HFFc6 (cell line): ENCODE measurements around the gene NAE1. TPM values are rescaled to one million over a fixed set of nuclear protein-coding genes. Genes with fewer than 3 reads are reported as not detected.
"Not testable (repeated sequence)": the region's sequence is repeated elsewhere in the genome, so short reads cannot be mapped to it uniquely, and the experiment has no call there.

Experiments used
- DNase-seq: peaks from one replicate; pipeline ENCODE4 v3.0.0-alpha.2; 2018
- H3K27ac Mint-ChIP-seq: 2 replicates; pipeline ENCODE4 v1.8.0; 2020; ENCODE audit warnings: mild to moderate bottlenecking, mixed read lengths
- H3K27me3 Mint-ChIP-seq: 2 replicates; pipeline ENCODE4 v1.8.0; 2021; ENCODE audit warnings: mild to moderate bottlenecking, moderate library complexity, mixed read lengths; ENCODE audit not compliant: insufficient read depth
- H3K36me3 Mint-ChIP-seq: 2 replicates; pipeline ENCODE4 v1.8.0; 2021; ENCODE audit warnings: low read depth, mixed read lengths
- H3K4me1 Mint-ChIP-seq: 2 replicates; pipeline ENCODE4 v1.8.0; 2020; ENCODE audit warnings: low read depth, mixed read lengths
- H3K4me3 Mint-ChIP-seq: 2 replicates; pipeline ENCODE4 v1.8.0; 2020; ENCODE audit warnings: mild to moderate bottlenecking, moderate library complexity, mixed read lengths
- H3K9me3 Mint-ChIP-seq: 2 replicates; pipeline ENCODE4 v1.8.0; 2020; ENCODE audit warnings: mild to moderate bottlenecking, mixed read lengths
- CTCF ChIP-seq: fragments of 200-600 bp; sonication (generic); IDR thresholded peaks from 2 replicates; pipeline ENCODE4 v1.5.0; 2021; ENCODE audit warnings: antibody characterized with exemption, mild to moderate bottlenecking
- total RNA-seq, 6 experiments: library from RNA; stranded (reverse); fragmentation: NEBNext Ultra II Directional; extraction: Animal tissue kit (Norgen Biotek cat#: 25700); gene quantifications; 2 replicates in 1 of 6; 3 replicates in 5 of 6; pipeline ENCODE4 v1.2.3, GENCODE V29; 2021

The NAE1 gene
- total RNA-seq, 6 experiments from 2014 or later = 47.3 to 57.5 (median 53.8) TPM

GRCh38 chr16:66872559-66872942, 41.8 kb upstream of the NAE1 start:
- Mint-ChIP-seq H3K4me1 (peaks cover 53% of the 10 kb centered on the region), H3K36me3 (no peaks in the 10 kb centered on the region), H3K27me3 (no peaks in the 10 kb centered on the region), H3K4me3 (peak overlapping the region; percentile 95), H3K9me3 (no peaks in the 10 kb centered on the region), H3K27ac (peak overlapping the region; percentile 96)
- TF ChIP-seq CTCF = no peak
- no peak for DNase-seq

- Mint-ChIP-seq H3K4me1 (peaks cover 53% of the 10 kb centered on the region), H3K27ac (no peak overlapping the region), H3K9me3 (no peaks in the 10 kb centered on the region), H3K27me3 (no peaks in the 10 kb centered on the region), H3K4me3 (no peak overlapping the region), H3K36me3 (no peaks in the 10 kb centered on the region)
- no peak for TF ChIP-seq CTCF
- DNase-seq = no peak
Observed at GRCh38 chr16:66871840-66872239, 41.1 kb upstream of the NAE1 start.

GRCh38 chr16:66871363-66871762, 40.6 kb upstream of the NAE1 start:
- not testable (repeated sequence) for H3K27me3 Mint-ChIP-seq, H3K36me3 Mint-ChIP-seq, H3K27ac Mint-ChIP-seq, H3K9me3 Mint-ChIP-seq, DNase-seq, H3K4me3 Mint-ChIP-seq
- peaks cover 53% of the 10 kb centered on the region for H3K4me1 Mint-ChIP-seq

GRCh38 chr16:66869424-66869823, 38.6 kb upstream of the NAE1 start:
- no peaks in the 10 kb centered on the region for H3K36me3 Mint-ChIP-seq
- H3K27me3 Mint-ChIP-seq = no peaks in the 10 kb centered on the region
- no peak overlapping the region for H3K4me3 Mint-ChIP-seq
- H3K4me1 Mint-ChIP-seq = peaks cover 33% of the 10 kb centered on the region
- H3K9me3 Mint-ChIP-seq = no peaks in the 10 kb centered on the region
- TF ChIP-seq CTCF = no peak
- no peak overlapping the region for H3K27ac Mint-ChIP-seq
- no peak for DNase-seq

GRCh38 chr16:66863707-66864106, 32.9 kb upstream of the NAE1 start:
- no peaks in the 10 kb centered on the region for H3K36me3 Mint-ChIP-seq
- DNase-seq = no peak
- peaks cover 3% of the 10 kb centered on the region; the same call in 1 of the 2 replicates for H3K27me3 Mint-ChIP-seq
- no peak overlapping the region for H3K27ac Mint-ChIP-seq
- TF ChIP-seq CTCF = no peak
- H3K4me1 Mint-ChIP-seq = peaks cover 14% of the 10 kb centered on the region
- no peaks in the 10 kb centered on the region for H3K9me3 Mint-ChIP-seq
- H3K4me3 Mint-ChIP-seq = no peak overlapping the region

GRCh38 chr16:66862023-66862520, 31.3 kb upstream of the NAE1 start:
- H3K27me3 Mint-ChIP-seq = peaks cover 3% of the 10 kb centered on the region; the same call in 1 of the 2 replicates
- DNase-seq = no peak
- TF ChIP-seq CTCF = no peak
- H3K27ac Mint-ChIP-seq = no peak overlapping the region
- no peaks in the 10 kb centered on the region for H3K36me3 Mint-ChIP-seq
- no peaks in the 10 kb centered on the region for H3K9me3 Mint-ChIP-seq
- peaks cover 7% of the 10 kb centered on the region for H3K4me1 Mint-ChIP-seq
- no peak overlapping the region for H3K4me3 Mint-ChIP-seq
